Vagina (tissue), 2 donors: ENCODE results near the gene LMO2. TPM values are rescaled to one million over a fixed set of nuclear protein-coding genes. Genes with fewer than 3 reads are reported as not detected.

Source experiments
- DNase-seq, 2 donors: peaks; one replicate each; pipeline ENCODE4 v3.0.0-alpha.2; 2017; ENCODE audit errors: extremely low spot score in 2 of 2
- H3K27ac ChIP-seq: fragments of 200-600 bp; sonication (generic); one replicate; pipeline ENCODE4 v1.5.1; 2019
- H3K27me3 ChIP-seq: fragments of 200-600 bp; sonication (generic); one replicate; pipeline ENCODE4 v1.5.1; 2019
- H3K36me3 ChIP-seq, 2 donors: fragments of 200-600 bp; sonication (generic); one replicate each; pipeline ENCODE4 v1.5.1; 2017 to 2019
- H3K4me1 ChIP-seq: fragments of 200-600 bp; sonication (generic); one replicate; pipeline ENCODE4 v1.5.1; 2019
- H3K4me3 ChIP-seq, 2 donors: fragments of 200-600 bp; sonication (generic); 1 replicate in 1 of 2; 2 replicates in 1 of 2; pipeline ENCODE4 v1.5.1; 2016 to 2019
- H3K9me3 ChIP-seq: fragments of 200-600 bp; sonication (generic); one replicate; pipeline ENCODE4 v1.5.1; 2019
- CTCF ChIP-seq, 3 experiments: fragments of 450-650 bp in 2 of 3; fragments of 200-600 bp in 1 of 3; sonication (generic) in 1 of 3; IDR thresholded peaks; one replicate each; pipeline ENCODE4 v1.5.1; 2017 to 2019; ENCODE audit warnings: antibody characterized with exemption in 3 of 3, mild to moderate bottlenecking in 2 of 3, moderate library complexity in 2 of 3
- POLR2A ChIP-seq, 2 donors: fragments of 450-650 bp; IDR thresholded peaks; one replicate each; pipeline ENCODE4 v1.6.1; 2017; ENCODE audit warnings: antibody characterized with exemption in 2 of 2, mild to moderate bottlenecking in 2 of 2, moderate library complexity in 2 of 2
- POLR2AphosphoS5 ChIP-seq, 2 donors: sonication (generic); formaldehyde crosslinking; IDR thresholded peaks; one replicate each; pipeline ENCODE4 v1.9.0; 2017; ENCODE audit warnings: antibody characterized with exemption in 2 of 2, mild to moderate bottlenecking in 2 of 2, low read depth in 1 of 2; ENCODE audit not compliant: insufficient read depth in 1 of 2
- intact Hi-C: fragments of 100-400 bp; cut with DNase I; formaldehyde crosslinking; loops from one replicate; pipeline ENCODE4 v1.15.1; 2023
- total RNA-seq: library from RNA; depleted of rRNA; stranded (reverse); fragments of >200 nt; gene quantifications from one replicate; pipeline ENCODE4 v1.2.3, GENCODE V29; 2016

The LMO2 gene
- total RNA-seq, 1 donor from 2014 or later, result 26.5 TPM

GRCh38 chr11:33887886-33888285 is 4.0 kb downstream of the LMO2 start:
- no peaks in the 10 kb centered on the region for H3K27me3 ChIP-seq
- H3K4me3 ChIP-seq, result no peak overlapping the region
- H3K9me3 ChIP-seq, result no peaks in the 10 kb centered on the region
- no peaks in the 10 kb centered on the region for H3K4me1 ChIP-seq
- DNase-seq, result no peak
- TF ChIP-seq CTCF (IDR thresholded peaks at IDR 0.05) (no peak), POLR2A (IDR thresholded peaks at IDR 0.05) (no peak), POLR2AphosphoS5 (IDR thresholded peaks at IDR 0.05; ENCODE audit: insufficient read depth in 1 of 2, low read depth in 1 of 2) (no peak)
- H3K36me3 ChIP-seq, result no peaks in the 10 kb centered on the region
- H3K27ac ChIP-seq, result no peak overlapping the region
- intact Hi-C loops, result no loop called here

- no peak overlapping the region for H3K27ac ChIP-seq
These were observed 6.4 kb downstream of the LMO2 start for GRCh38 chr11:33885338-33886005.

GRCh38 chr11:33884601-33885000 is 7.3 kb downstream of the LMO2 start:
- Histone ChIP-seq H3K4me1 (no peaks in the 10 kb centered on the region), H3K27me3 (no peaks in the 10 kb centered on the region), H3K4me3 (no peak overlapping the region), H3K36me3 (no peaks in the 10 kb centered on the region), H3K27ac (no peak overlapping the region), H3K9me3 (no peaks in the 10 kb centered on the region)
- DNase-seq, result no peak
- intact Hi-C loops, result no loop called here
- no peak for TF ChIP-seq POLR2AphosphoS5 (IDR thresholded peaks at IDR 0.05; ENCODE audit: insufficient read depth in 1 of 2, low read depth in 1 of 2)
- TF ChIP-seq POLR2A (IDR thresholded peaks at IDR 0.05), result no peak
- no peak for TF ChIP-seq CTCF (IDR thresholded peaks at IDR 0.05)

More at GRCh38 chr11:33885338-33886005, 6.4 kb downstream of the LMO2 start:
- no peak overlapping the region for H3K4me3 ChIP-seq
- no peaks in the 10 kb centered on the region for H3K27me3 ChIP-seq
- no peak for DNase-seq
- H3K9me3 ChIP-seq, result no peaks in the 10 kb centered on the region
- no peaks in the 10 kb centered on the region for H3K4me1 ChIP-seq
- no peak for TF ChIP-seq CTCF (IDR thresholded peaks at IDR 0.05)
- TF ChIP-seq POLR2AphosphoS5 (IDR thresholded peaks at IDR 0.05; ENCODE audit: insufficient read depth in 1 of 2, low read depth in 1 of 2), result no peak
- TF ChIP-seq POLR2A (IDR thresholded peaks at IDR 0.05), result no peak
- intact Hi-C loops, result no loop called here
- no peaks in the 10 kb centered on the region for H3K36me3 ChIP-seq

- TF ChIP-seq CTCF (IDR thresholded peaks at IDR 0.05) (no peak), POLR2A (IDR thresholded peaks at IDR 0.05) (no peak), POLR2AphosphoS5 (IDR thresholded peaks at IDR 0.05; ENCODE audit: insufficient read depth in 1 of 2, low read depth in 1 of 2) (no peak)
- no peaks in the 10 kb centered on the region for H3K27me3 ChIP-seq
- DNase-seq, result no peak
These were observed 7.8 kb downstream of the LMO2 start for GRCh38 chr11:33884035-33884434.

GRCh38 chr11:33881651-33882503 is 10.0 kb downstream of the LMO2 start:
- no peaks in the 10 kb centered on the region for H3K27me3 ChIP-seq

More at GRCh38 chr11:33884035-33884434, 7.8 kb downstream of the LMO2 start:
- no peaks in the 10 kb centered on the region for H3K9me3 ChIP-seq
- intact Hi-C loops, result no loop called here
- H3K4me1 ChIP-seq, result no peaks in the 10 kb centered on the region
- H3K36me3 ChIP-seq, result no peaks in the 10 kb centered on the region
- no peak overlapping the region for H3K4me3 ChIP-seq
- H3K27ac ChIP-seq, result no peak overlapping the region

More at GRCh38 chr11:33881651-33882503, 10.0 kb downstream of the LMO2 start:
- Histone ChIP-seq H3K36me3 (no peaks in the 10 kb centered on the region), H3K9me3 (no peaks in the 10 kb centered on the region), H3K4me1 (no peaks in the 10 kb centered on the region), H3K27ac (no peak overlapping the region), H3K4me3 (no peak overlapping the region)
- TF ChIP-seq POLR2AphosphoS5 (IDR thresholded peaks at IDR 0.05; ENCODE audit: insufficient read depth in 1 of 2, low read depth in 1 of 2) (no peak), CTCF (IDR thresholded peaks at IDR 0.05) (no peak), POLR2A (IDR thresholded peaks at IDR 0.05) (no peak)
- intact Hi-C loops, result no loop called here
- no peak for DNase-seq
